HG03064 (cell line): ENCODE data around the gene PRKD2.
"Not testable (repeated sequence)": the region's sequence is repeated elsewhere in the genome, so short reads cannot be mapped to it uniquely, and the experiment has no call there.

Experiments used
- ATAC-seq: cut with Tn5 transposase; IDR thresholded peaks from one replicate; pipeline ENCODE4 v1.9.1; 2021; ENCODE audit warnings: low read depth; ENCODE audit not compliant: unreplicated experiment

Gene PRKD2

GRCh38 chr19:46713781-46714443 is 3.0 kb downstream of the PRKD2 start:
- no peak for ATAC-seq

GRCh38 chr19:46712768-46713338 is 4.1 kb downstream of the PRKD2 start:
- not testable (repeated sequence) for ATAC-seq

- ATAC-seq = no peak
Observed at GRCh38 chr19:46710687-46711086, 6.2 kb downstream of the PRKD2 start.

GRCh38 chr19:46704379-46705076 is 12.4 kb downstream of the PRKD2 start:
- no peak for ATAC-seq

DNA sequence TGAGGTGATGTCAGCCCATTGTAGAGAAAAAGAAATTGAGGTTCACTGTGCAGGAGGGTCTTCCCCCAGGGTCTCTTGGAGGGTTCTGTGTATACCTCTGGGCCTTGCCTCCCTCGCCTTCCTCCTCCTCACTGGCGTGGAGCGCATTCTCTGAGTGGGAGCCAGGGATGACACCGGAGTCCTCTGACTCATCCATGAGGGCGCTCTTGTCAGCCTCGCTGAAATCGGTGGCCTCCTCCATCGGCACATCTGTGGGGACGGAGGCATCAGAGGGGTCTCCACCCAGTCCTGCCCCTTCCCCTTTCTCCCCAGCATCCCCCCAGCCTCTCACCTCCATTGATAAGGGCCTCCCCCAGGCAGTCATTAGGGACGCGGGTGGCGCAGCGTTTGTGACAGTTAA is 16.2 kb downstream of the PRKD2 start:
- no peak for ATAC-seq

GRCh38 chr19:46698395-46699321 is 18.3 kb downstream of the PRKD2 start:
- no peak for ATAC-seq

- no peak for ATAC-seq
Observed at GRCh38 chr19:46697204-46697960, 19.5 kb downstream of the PRKD2 start.

DNA sequence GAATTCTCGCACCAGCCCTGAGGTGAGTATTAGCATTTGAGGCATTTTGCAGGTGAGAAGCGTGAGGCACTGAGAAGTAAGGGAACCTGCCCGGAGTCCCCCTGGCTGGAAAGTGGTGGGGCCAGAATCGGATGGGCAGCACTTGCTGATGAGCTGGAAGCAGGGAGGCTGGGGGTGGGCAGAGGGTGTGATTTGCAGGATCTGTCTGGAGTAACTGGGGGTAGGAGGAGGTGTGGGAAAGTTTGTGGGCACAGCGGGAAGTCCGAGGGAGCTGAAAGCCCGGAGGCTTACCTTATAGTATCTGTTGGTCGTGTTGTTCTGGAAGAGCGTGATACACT is 20.1 kb downstream of the PRKD2 start:
- ATAC-seq = no peak

DNA sequence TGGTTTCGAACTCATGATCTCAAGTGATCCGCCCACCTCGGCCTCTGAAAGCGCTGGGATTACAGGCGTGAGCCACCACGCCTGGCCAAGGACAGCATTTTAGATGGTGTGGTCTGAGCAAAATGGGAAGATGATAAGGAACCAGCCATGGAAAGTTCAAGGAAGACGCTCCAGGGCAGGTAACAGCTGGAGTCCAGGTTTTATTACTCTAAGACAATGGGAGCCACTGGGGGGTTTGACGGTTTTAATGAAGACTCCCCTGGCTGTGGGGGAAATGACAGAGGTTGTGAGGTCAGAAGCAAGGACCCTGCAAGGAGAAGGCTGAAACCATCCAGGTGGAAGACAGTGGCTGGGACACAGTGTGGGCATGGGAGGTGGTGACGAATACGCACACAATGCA is 20.9 kb downstream of the PRKD2 start:
- no peak for ATAC-seq

DNA sequence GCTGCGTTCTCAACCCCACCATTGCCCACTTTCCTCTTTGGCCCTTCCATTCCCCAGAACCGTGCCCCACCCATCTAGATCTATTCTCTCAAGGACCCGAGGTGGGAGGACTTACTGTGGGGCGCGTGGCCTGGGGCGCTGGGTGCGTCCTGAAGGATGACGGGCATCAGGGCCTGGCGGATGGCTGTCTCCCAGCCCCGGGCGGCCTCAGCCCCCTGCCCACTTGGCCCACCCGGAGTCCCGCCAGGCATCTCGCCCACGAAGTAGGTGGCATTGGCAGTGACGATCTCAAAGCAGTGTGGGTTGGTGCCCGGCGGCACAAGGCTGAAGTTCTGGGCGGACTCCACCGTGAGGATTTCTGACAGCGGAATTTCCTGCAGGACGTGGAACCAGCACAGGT is 23.2 kb downstream of the PRKD2 start:
- ATAC-seq = no peak

DNA sequence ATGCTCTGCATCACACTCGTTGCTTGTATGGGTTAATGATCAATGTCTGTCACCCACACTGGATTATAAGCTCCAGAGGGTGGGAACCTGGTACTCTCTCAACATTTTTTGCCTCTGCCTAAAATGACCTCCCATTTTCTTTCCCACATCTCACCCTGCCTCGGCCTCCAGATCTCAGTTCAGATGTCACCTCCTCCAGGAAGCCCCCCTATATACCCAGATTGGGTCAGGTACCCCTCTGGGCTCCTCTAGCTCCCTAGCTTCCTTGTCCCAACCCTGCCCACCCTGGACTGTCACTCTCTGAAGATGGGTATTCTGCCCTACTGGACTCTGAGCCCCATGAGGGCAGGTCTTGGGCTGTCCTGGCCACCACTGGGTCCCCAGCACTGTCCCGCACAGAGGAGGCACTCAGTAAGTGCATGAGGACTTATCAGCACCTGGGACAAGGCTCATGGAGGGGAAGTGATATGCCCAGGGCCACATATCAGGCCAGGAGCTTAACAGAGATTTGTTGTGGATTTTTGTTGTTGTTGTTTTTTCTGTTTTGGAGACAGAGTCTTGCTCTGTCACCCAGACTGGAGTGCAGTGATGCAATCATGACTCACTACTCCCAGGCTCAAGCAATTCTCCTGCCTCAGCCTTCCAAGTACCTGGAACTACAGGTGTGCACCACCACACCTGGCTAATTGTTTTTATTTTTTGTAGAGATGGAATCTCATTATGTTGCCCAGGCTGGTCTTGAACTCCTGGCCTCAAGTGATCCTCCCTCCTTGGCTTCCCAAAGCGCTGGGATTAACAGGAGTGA is 23.8 kb downstream of the PRKD2 start:
- no peak for ATAC-seq

DNA sequence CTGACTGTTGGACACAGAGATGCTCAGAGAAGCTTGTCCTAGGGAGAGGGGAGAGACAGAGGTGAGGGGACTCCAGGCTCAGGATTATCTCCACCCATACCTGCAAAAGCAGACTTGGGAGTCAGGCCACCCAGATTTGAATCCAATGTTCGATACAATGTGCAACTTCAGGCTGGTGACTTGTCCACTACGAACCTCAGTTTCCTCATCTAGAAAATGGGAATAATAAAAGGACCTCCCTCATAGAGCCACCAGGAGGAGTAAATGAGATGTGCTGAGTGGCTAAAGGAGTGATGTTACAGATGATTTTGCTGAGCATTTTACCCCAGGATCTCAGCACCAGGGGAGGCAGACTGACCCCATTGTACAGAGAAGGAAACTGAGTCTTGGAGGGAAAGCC is 25.0 kb downstream of the PRKD2 start:
- ATAC-seq = no peak

DNA sequence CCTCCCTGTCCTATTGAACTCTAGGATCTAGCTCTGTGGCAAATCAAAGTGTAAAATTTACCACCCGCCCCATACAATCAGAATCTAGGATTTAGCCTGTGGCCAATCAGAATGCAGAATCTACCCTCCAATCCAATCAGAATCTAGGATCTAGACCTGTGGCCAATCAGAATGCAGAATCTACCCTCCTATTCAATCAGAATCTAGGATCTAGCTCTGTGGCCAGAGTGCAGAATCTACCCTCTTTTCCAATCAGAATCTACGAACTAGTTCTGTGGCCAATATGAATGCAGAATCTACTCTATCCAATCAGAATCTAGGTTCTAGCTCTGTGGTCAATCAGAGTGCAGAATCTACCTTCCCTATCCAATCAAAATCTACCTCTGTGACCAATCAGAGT is 25.8 kb downstream of the PRKD2 start:
- no peak for ATAC-seq

DNA sequence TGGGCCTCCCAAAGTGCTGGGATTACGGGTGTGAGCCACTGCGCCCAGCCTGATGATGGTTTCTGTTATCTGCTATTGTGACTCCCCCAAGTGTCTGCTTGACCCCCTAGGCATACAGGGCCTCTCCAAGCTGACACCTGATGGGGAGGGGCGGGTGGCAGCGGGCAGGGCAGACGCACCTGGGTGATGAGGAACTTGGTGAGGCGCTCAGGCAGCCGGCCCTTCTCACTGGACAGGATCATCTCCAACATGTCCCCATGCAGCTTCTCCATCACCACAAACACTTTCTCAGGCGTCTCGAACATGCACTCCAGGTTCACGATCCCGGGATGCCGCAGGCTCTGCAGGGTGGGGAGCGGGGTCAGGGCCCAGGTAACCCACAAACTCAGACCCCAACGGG is 27.6 kb downstream of the PRKD2 start:
- ATAC-seq = no peak

DNA sequence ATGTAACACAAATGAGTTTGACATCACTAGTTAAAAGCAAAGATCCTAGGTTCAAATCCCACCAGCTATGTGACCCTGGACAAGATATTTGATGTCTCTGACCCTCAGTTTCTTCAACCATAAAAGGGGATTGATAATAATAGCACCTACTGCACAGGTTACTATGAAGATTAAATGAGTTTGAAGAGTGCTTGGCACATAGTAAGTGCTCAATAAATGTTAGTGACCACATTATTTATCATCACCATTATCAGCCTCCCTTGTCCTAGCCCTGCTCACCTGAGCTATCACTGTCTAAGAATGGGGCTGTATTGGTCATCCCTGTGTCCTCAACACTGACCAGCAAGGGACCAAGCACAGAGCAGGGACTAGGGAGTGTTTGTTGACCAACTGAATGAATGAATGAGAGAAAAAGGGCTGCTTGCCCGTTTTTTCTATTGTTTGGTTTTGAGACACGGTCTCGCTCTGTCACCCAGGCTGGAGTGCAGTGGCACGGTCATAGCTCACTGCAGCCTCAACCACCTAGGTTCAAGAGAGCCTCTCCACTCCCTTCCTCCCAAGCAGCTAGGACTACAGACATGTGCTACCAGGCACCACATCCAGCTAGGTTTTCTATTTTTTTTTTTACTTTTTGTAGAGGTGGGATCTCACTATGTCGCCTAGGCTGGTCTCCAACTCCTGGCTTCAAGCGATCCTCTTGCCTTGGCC is 29.3 kb downstream of the PRKD2 start:
- ATAC-seq = no peak

DNA sequence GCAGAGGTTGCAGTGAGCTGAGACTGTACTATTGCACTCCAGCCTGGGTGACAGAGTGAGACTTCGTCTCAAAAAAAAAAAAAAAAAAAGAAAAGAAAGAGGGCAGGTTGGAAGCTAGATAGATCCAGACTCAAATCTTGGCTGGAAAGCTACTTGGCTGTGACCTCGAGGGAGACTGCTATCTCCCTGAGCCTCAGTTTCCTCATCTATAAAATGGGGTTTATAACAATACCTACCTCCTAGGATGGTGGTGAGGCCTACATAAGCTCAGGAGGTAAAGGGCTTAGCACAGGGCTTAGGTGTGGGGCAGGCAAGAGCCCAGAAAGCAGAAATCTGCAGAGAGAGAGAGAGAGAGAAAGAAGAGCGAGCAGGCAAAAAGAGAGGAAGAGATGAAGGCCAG is 31.7 kb downstream of the PRKD2 start:
- ATAC-seq = no peak

DNA sequence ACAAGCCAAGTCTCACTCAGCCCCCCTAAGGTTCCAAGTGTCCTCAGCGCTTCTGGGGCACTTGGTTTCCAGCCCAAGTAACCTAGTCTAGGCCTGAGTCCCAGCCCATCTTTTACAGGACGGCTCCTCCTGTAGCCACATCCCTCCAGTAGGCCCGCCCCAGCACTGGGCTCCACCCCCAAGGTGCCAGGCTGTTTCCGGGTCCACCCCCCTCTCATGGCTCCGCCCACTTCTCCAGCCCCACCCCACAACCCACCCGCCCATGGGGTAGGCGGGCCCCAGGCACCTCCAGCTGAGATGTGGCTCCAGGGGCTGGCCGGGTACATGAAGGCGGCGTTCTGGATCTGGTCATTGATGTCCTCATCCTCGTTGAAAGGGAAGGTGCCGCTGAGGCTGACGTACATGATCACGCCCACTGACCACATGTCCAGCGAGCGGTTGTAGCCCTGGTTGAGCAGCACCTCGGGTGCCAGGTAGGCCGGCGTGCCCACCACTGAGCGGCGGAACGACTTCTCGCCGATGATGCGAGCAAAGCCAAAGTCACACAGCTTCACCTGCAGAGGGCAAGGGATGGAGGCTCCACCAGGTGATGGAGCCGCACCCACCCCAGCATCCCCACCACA is 38.7 kb downstream of the PRKD2 start:
- ATAC-seq = no peak

DNA sequence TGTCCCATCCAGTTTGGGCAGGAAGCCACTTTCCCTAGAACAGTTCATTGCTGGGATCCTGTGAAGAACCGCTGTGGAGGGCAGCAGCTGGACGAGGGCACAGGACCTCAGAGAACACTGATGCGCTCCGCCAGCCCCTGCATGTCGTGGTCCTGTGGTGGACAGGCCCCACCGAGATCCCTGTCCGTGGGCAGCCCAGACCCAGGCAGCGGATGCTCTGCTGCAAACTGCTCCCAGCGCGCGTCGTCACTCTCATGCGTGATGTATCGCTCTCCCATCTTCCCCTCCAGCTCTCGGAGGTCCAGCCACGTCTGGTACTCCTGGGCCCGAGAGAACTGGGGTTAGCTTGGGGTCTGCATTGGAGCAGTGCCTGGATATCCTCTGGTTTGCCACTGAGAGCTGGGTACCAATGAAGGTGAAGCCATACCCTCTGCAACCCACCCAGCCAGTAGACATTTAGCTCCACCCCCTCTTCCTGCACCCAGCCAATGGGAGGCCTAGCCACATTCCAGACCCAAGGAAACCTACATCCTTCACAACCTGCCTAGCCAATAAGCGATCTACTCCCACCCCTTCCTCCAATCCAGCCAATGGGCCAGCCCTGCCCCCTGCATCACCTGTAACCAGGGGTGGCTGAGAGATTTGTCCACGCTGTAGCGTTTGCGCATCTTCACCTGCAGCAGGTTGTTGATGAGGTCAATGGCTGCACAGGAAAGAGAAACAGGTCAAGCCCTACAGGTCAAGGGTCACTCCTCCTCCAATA is 42.3 kb downstream of the PRKD2 start:
- no peak for ATAC-seq
